Left renal pelvis (tissue), 4 donors: Measurements from ENCODE around the gene HOXA2. TPM values are rescaled to one million over a fixed set of nuclear protein-coding genes. Genes with fewer than 3 reads are reported as not detected.

ENCODE experiments used
- DNase-seq, 4 donors: peaks; one replicate each; pipeline ENCODE4 v3.0.0-alpha.2; 2013; ENCODE audit warnings: low read depth in 4 of 4, low spot score in 3 of 4
- polyA plus RNA-seq, 4 donors: library from polyadenylated mRNA; unstranded; fragments of 120-200 nt; gene quantifications; one replicate each; pipeline ENCODE4 v1.2.1, GENCODE V29; 2013; ENCODE audit not compliant: insufficient read length in 4 of 4

Gene HOXA2
- polyA plus RNA-seq, 4 donors, result 10.1 to 15.1 (median 11.3) TPM

GRCh38 chr7:27112955-27113949 lies 10.8 kb upstream of the HOXA2 start:
- DNase-seq, result peak in 1 of 4 donors; percentile 92

- no peak for DNase-seq
These were observed 9.9 kb upstream of the HOXA2 start for GRCh38 chr7:27112361-27112760.

GRCh38 chr7:27111751-27112277 lies 9.3 kb upstream of the HOXA2 start:
- no peak for DNase-seq

GRCh38 chr7:27111042-27111750 lies 8.7 kb upstream of the HOXA2 start:
- no peak for DNase-seq

GRCh38 chr7:27110186-27111031 lies 7.9 kb upstream of the HOXA2 start:
- no peak for DNase-seq

- DNase-seq, result no peak
These were observed 7.1 kb upstream of the HOXA2 start for GRCh38 chr7:27109466-27110185.

- DNase-seq, result no peak
These were observed 6.1 kb upstream of the HOXA2 start for GRCh38 chr7:27108390-27109127.

GRCh38 chr7:27107391-27108381 lies 5.2 kb upstream of the HOXA2 start:
- DNase-seq, result no peak

- DNase-seq, result no peak
These were observed 4.4 kb upstream of the HOXA2 start for GRCh38 chr7:27106901-27107240.

GRCh38 chr7:27106181-27106900 lies 3.9 kb upstream of the HOXA2 start:
- peak in 2 of 4 donors; percentile 36 to 40 for DNase-seq

GRCh38 chr7:27105301-27106031 lies 3.0 kb upstream of the HOXA2 start:
- peak in 2 of 4 donors; percentile 4 to 26 for DNase-seq

GRCh38 chr7:27104341-27105058 lies 2.0 kb upstream of the HOXA2 start:
- DNase-seq, result peak; percentile 24 to 70 (median 64)

GRCh38 chr7:27103489-27104226 lies 1.2 kb upstream of the HOXA2 start:
- peak in 2 of 4 donors; percentile 29 to 40 for DNase-seq

- peak in 2 of 4 donors; percentile 19 to 50 for DNase-seq
These were observed 414 bp downstream of the HOXA2 start for GRCh38 chr7:27101957-27102580.
